ENCODE results near the gene MYO18A.

The MYO18A gene

GRCh38 chr17:29107933-29108822 is 72.0 kb downstream of the MYO18A start:
- no peak overlapping the region for H3K4me3 ChIP-seq (ENCODE audit: low read depth, low read length)
- TF ChIP-seq, protein P1, sequence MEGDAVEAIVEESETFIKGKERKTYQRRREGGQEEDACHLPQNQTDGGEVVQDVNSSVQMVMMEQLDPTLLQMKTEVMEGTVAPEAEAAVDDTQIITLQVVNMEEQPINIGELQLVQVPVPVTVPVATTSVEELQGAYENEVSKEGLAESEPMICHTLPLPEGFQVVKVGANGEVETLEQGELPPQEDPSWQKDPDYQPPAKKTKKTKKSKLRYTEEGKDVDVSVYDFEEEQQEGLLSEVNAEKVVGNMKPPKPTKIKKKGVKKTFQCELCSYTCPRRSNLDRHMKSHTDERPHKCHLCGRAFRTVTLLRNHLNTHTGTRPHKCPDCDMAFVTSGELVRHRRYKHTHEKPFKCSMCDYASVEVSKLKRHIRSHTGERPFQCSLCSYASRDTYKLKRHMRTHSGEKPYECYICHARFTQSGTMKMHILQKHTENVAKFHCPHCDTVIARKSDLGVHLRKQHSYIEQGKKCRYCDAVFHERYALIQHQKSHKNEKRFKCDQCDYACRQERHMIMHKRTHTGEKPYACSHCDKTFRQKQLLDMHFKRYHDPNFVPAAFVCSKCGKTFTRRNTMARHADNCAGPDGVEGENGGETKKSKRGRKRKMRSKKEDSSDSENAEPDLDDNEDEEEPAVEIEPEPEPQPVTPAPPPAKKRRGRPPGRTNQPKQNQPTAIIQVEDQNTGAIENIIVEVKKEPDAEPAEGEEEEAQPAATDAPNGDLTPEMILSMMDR (IDR thresholded peaks at IDR 0.05; ENCODE audit: low read depth, low read length) = no peak

GRCh38 chr17:29107084-29107483 is 73.1 kb downstream of the MYO18A start:
- TF ChIP-seq, protein P1 (IDR thresholded peaks at IDR 0.05; ENCODE audit: low read depth, low read length) = no peak

GRCh38 chr17:29103341-29103740 is 76.9 kb downstream of the MYO18A start:
- TF ChIP-seq, protein P1 (IDR thresholded peaks at IDR 0.05; ENCODE audit: low read depth, low read length) = no peak
- H3K4me3 ChIP-seq (ENCODE audit: low read depth, low read length) = no peak overlapping the region

More at GRCh38 chr17:29107084-29107483, 73.1 kb downstream of the MYO18A start:
- no peak overlapping the region for H3K4me3 ChIP-seq (ENCODE audit: low read depth, low read length)

GRCh38 chr17:29102741-29103181 is 77.4 kb downstream of the MYO18A start:
- no peak overlapping the region for H3K4me3 ChIP-seq (ENCODE audit: low read depth, low read length)
- TF ChIP-seq, protein P1 (IDR thresholded peaks at IDR 0.05; ENCODE audit: low read depth, low read length) = no peak

DNA sequence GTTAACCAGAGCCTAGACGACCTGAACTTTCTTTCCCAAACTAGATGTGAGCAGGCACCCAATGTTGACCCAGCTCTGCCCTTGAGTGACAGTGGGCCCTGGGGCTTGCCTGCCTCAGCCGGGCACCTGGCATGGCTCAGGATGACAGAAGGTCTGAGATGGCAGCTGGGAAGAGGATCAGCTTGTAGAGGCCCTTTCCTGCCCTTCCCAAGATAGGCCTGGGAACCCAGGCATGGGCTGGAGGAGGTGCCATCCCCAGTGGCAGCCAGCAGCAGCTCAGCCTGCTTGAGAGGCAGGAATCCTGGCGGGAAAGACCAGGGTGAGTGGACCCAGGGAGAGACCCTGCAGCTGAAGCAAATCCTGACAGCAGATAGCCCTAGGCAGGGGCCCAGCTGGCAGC is 78.2 kb downstream of the MYO18A start:
- TF ChIP-seq, protein P1 (IDR thresholded peaks at IDR 0.05; ENCODE audit: low read depth, low read length) = no peak

GRCh38 chr17:29100296-29100695 is 79.9 kb downstream of the MYO18A start:
- no peak overlapping the region for H3K4me3 ChIP-seq (ENCODE audit: low read depth, low read length)
- TF ChIP-seq, protein P1 (IDR thresholded peaks at IDR 0.05; ENCODE audit: low read depth, low read length) = no peak

More for the DNA sequence above, 78.2 kb downstream of the MYO18A start:
- no peak overlapping the region for H3K4me3 ChIP-seq (ENCODE audit: low read depth, low read length)

DNA sequence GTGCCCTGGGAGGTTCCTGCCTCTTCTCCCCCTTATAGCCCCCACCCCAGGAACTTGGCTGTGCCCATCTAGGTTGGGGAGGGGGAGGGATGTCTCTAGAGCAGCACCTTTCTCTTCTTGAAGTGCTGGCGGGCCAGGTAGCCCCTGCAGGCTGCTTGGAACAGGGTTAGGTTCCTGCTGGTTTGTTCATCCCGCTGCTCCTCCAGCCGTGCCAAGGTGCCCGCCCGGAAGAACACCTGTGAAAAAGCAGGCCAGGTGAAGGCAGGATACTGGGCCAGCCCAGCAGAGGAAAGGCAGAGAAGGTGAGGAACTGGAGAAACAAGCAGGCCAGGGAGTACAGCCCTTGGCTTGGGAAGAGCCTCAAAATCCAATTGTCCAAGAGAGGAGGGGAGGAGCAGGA is 80.7 kb downstream of the MYO18A start:
- TF ChIP-seq, protein P1 (IDR thresholded peaks at IDR 0.05; ENCODE audit: low read depth, low read length) = no peak
- H3K4me3 ChIP-seq (ENCODE audit: low read depth, low read length) = no peak overlapping the region
